Testis (tissue), 3 donors: Measurements from ENCODE around the gene CD8B. TPM values are rescaled to one million over a fixed set of nuclear protein-coding genes. Genes with fewer than 3 reads are reported as not detected.

Experiments used
- DNase-seq: peaks from one replicate; pipeline ENCODE4 v3.0.0-alpha.2; 2019
- H3K27ac ChIP-seq, 2 donors: fragments of 200-600 bp; sonication (generic); one replicate each; pipeline ENCODE4 v1.5.1; 2019
- H3K27me3 ChIP-seq: fragments of 200-600 bp; sonication (generic); one replicate; pipeline ENCODE4 v1.5.1; 2019
- H3K36me3 ChIP-seq: fragments of 200-600 bp; sonication (generic); one replicate; pipeline ENCODE4 v1.5.1; 2017; ENCODE audit warnings: low read depth; ENCODE audit errors: missing control alignments
- H3K4me1 ChIP-seq: fragments of 200-600 bp; sonication (generic); one replicate; pipeline ENCODE4 v1.5.1; 2019
- H3K4me3 ChIP-seq, 2 donors: fragments of 200-600 bp; sonication (generic); one replicate each; pipeline ENCODE4 v1.5.1; 2017 to 2019
- H3K9me3 ChIP-seq: fragments of 200-600 bp; sonication (generic); one replicate; pipeline ENCODE4 v1.5.1; 2017
- POLR2A ChIP-seq: fragments of 450-650 bp; IDR thresholded peaks from one replicate; pipeline ENCODE4 v1.6.1; 2017; ENCODE audit warnings: antibody characterized with exemption, mild to moderate bottlenecking, moderate library complexity
- WGBS, 2 donors: methylation state at CpG; one replicate each; pipeline ENCODE4 v1.1.5; 2018; 5-methylcytosine and 5-hydroxymethylcytosine counted together
- intact Hi-C: fragments of 100-400 bp; cut with DNase I; formaldehyde crosslinking; loops from one replicate; pipeline ENCODE4 v1.15.1; 2023; ENCODE audit warnings: low total_unique reads
- polyA plus RNA-seq: library from polyadenylated mRNA; stranded (reverse); fragments of 350-450 nt; fragmentation: Illumina TruSeq; extraction: RNeasy Lipid Tissue Mini Kit (QIAGEN cat#74804); gene quantifications from one replicate; pipeline ENCODE4 v1.2.3, GENCODE V29; 2014; ENCODE audit warnings: low read depth, low replicate concordance; ENCODE audit not compliant: insufficient read depth
- total RNA-seq, 2 donors: library from RNA; depleted of rRNA; stranded (reverse); fragments of >200 nt; gene quantifications; one replicate each; pipeline ENCODE4 v1.2.3, GENCODE V29; 2016
- TF ChIP-seq, protein P1 (sequence below), 3 experiments: fragments of 450-650 bp in 2 of 3; fragments of 200-600 bp in 1 of 3; sonication (generic) in 1 of 3; IDR thresholded peaks; one replicate each; pipeline ENCODE4 v1.5.1; 2016 to 2019; ENCODE audit warnings: antibody characterized with exemption in 3 of 3, mild to moderate bottlenecking in 2 of 3, moderate library complexity in 1 of 3

CD8B gene
- total and polyA plus RNA-seq, 3 donors from 2014 or later: 0.43 to 2.2 TPM; not detected in 1

- Histone ChIP-seq H3K36me3 (no peaks in the 10 kb centered on the region), H3K9me3 (no peaks in the 10 kb centered on the region), H3K4me1 (no peaks in the 10 kb centered on the region), H3K27ac (no peak overlapping the region), H3K4me3 (no peak overlapping the region), H3K27me3 (no peaks in the 10 kb centered on the region)
- no peak for DNase-seq
- TF ChIP-seq, protein P1, sequence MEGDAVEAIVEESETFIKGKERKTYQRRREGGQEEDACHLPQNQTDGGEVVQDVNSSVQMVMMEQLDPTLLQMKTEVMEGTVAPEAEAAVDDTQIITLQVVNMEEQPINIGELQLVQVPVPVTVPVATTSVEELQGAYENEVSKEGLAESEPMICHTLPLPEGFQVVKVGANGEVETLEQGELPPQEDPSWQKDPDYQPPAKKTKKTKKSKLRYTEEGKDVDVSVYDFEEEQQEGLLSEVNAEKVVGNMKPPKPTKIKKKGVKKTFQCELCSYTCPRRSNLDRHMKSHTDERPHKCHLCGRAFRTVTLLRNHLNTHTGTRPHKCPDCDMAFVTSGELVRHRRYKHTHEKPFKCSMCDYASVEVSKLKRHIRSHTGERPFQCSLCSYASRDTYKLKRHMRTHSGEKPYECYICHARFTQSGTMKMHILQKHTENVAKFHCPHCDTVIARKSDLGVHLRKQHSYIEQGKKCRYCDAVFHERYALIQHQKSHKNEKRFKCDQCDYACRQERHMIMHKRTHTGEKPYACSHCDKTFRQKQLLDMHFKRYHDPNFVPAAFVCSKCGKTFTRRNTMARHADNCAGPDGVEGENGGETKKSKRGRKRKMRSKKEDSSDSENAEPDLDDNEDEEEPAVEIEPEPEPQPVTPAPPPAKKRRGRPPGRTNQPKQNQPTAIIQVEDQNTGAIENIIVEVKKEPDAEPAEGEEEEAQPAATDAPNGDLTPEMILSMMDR (IDR thresholded peaks at IDR 0.05): no peak
- TF ChIP-seq POLR2A: no peak
- WGBS, 2 donors: 80 to 88% methylated on average over 14 to 16 of the region's 16 CpGs
- intact Hi-C loops: no loop called here
These were observed 35.8 kb downstream of the CD8B start for GRCh38 chr2:86825693-86826381.

DNA sequence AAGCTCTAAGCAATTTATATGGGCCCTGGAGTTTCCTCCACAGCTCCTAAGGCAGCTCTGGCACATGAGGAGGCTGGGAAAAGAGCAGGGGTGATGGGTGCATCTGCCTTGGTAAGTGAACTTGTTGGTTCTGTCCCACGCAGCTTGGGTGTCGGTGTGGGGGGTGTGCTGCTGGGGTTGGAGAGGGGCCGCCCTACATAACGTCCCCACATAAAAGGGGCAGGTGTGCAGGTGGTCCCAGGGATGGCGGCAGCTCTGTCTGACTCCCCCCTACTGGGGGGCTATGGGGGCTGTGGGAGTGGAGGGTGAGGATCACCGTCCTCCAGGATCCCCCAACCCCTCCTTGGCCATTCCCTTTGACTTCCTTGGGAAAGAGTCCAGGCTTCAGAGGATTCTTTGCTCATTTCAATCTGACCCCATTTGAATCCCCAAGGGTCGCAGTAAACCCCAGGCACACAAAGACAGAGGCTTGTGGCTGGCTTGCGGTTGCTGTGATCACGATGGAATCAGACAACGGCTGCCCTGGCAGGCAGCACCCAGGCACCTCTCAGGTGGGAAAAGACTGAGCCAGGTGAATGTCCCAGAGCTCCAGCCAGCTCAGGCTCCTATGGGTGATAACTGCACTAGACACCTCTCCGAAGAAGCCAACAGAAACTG is 36.5 kb downstream of the CD8B start:
- 79 to 85% methylated on average over 6 to 11 of the region's 11 CpGs for WGBS, 2 donors
- H3K4me1 ChIP-seq: no peaks in the 10 kb centered on the region
- DNase-seq: no peak
- no peaks in the 10 kb centered on the region for H3K36me3 ChIP-seq
- no peak overlapping the region for H3K27ac ChIP-seq
- TF ChIP-seq, protein P1 (IDR thresholded peaks at IDR 0.05): no peak
- no peak for TF ChIP-seq POLR2A
- no peaks in the 10 kb centered on the region for H3K9me3 ChIP-seq
- no peak overlapping the region for H3K4me3 ChIP-seq
- no peaks in the 10 kb centered on the region for H3K27me3 ChIP-seq
- intact Hi-C loops: no loop called here

DNA sequence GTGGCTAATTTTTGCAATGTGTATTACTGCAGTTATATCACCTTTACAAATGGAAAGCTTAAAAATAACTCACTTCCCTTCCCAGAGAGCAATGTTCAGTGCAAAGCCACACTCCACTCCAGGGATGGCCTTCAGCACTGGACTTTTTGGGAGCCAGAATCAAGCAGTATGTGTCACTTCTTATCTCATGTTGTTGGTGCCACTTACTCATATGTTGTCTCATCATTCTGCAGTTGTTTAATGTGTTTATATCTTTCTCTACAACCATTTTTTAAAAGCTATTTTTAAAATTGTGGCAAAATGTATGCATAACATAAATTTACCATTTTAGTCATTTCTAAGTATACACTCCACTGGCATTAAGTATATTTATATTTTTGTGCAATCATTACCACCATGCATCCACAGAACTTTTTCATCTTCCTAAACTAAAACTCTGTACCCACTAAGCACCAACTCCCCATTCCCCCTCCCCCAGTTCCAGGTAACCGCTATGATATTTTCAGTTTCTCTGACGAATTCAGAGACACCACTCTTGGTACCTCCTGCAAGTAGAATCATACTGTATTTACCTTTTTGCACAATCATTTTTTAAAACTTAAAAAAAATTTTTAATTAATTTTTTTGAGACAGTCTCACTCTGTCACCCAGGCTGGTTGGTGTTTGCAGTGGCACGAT is 38.9 kb downstream of the CD8B start:
- DNase-seq: no peak
- Histone ChIP-seq H3K4me3 (no peak overlapping the region), H3K9me3 (no peaks in the 10 kb centered on the region), H3K27me3 (no peaks in the 10 kb centered on the region), H3K4me1 (no peaks in the 10 kb centered on the region), H3K36me3 (no peaks in the 10 kb centered on the region), H3K27ac (no peak overlapping the region)
- TF ChIP-seq POLR2A: no peak
- TF ChIP-seq, protein P1 (IDR thresholded peaks at IDR 0.05): no peak
- intact Hi-C loops: no loop called here
- WGBS, 2 donors: 65 to 77% methylated on average over 3 of the region's 3 CpGs

DNA sequence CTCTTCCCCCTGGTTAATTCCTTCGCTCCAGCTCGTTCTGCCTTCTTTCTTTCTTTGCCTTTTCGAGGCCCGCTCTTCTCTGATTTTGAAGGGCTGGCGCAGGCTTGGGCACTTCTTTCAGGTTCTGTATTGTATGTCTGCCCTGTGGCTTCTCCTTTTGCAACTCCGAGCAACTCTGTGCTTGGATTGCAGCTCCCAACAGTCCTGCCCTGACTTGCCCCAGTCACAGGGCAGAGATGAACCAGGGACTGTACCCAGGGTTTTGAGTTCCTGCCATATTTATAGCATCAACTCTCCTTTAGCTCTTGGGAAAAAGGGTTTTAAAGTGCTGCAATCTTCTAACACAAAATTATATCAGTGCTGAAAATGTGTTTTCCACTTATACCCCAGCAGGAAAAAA is 39.8 kb downstream of the CD8B start:
- intact Hi-C loops: no loop called here
- TF ChIP-seq, protein P1 (IDR thresholded peaks at IDR 0.05): no peak
- TF ChIP-seq POLR2A: no peak
- Histone ChIP-seq H3K9me3 (no peaks in the 10 kb centered on the region), H3K4me3 (peak overlapping the region in 1 of 2 donors; percentile 30), H3K27ac (no peak overlapping the region), H3K36me3 (no peaks in the 10 kb centered on the region), H3K4me1 (no peaks in the 10 kb centered on the region), H3K27me3 (no peaks in the 10 kb centered on the region)
- DNase-seq: no peak
- WGBS, 2 donors: 57 to 68% methylated on average over 6 of the region's 6 CpGs
